Amniotic stem cell (primary cell): Measurements from ENCODE around the gene CPD.

ENCODE experiments used
- DNase-seq: peaks from one replicate; lab custom pipeline; 2025; lab: John Stamatoyannopoulos, UW

Gene CPD

GRCh38 chr17:30354701-30355100 lies 24.0 kb upstream of the CPD start:
- DNase-seq, result no peak

GRCh38 chr17:30357476-30357875 lies 21.3 kb upstream of the CPD start:
- no peak for DNase-seq

GRCh38 chr17:30358055-30358760 lies 20.5 kb upstream of the CPD start:
- no peak for DNase-seq

GRCh38 chr17:30360086-30360808 lies 18.5 kb upstream of the CPD start:
- DNase-seq, result no peak

GRCh38 chr17:30361766-30362279 lies 16.9 kb upstream of the CPD start:
- no peak for DNase-seq

GRCh38 chr17:30363715-30364202 lies 15.0 kb upstream of the CPD start:
- DNase-seq, result no peak

- no peak for DNase-seq
Observed at GRCh38 chr17:30366536-30366935, 12.2 kb upstream of the CPD start.

GRCh38 chr17:30368912-30369720 lies 9.6 kb upstream of the CPD start:
- DNase-seq, result no peak

GRCh38 chr17:30369995-30370394 lies 8.7 kb upstream of the CPD start:
- DNase-seq, result no peak

- DNase-seq, result no peak
Observed at GRCh38 chr17:30372755-30373154, 6.0 kb upstream of the CPD start.

- no peak for DNase-seq
Observed at GRCh38 chr17:30375661-30376060, 3.1 kb upstream of the CPD start.

- peak; percentile 53 for DNase-seq
Observed at GRCh38 chr17:30376621-30377452, 1.9 kb upstream of the CPD start.

- DNase-seq, result no peak
Observed at GRCh38 chr17:30377574-30378240, 1.0 kb upstream of the CPD start.

- DNase-seq, result no peak
Observed at GRCh38 chr17:30378241-30378824, 394 bp upstream of the CPD start.

- no peak for DNase-seq
Observed at GRCh38 chr17:30379303-30379902, 676 bp downstream of the CPD start.

- DNase-seq, result no peak
Observed at GRCh38 chr17:30379903-30380381, 1.2 kb downstream of the CPD start.

- DNase-seq, result no peak
Observed at GRCh38 chr17:30380643-30381339, 2.1 kb downstream of the CPD start.

- DNase-seq, result no peak
Observed at GRCh38 chr17:30381340-30381659, 2.6 kb downstream of the CPD start.

GRCh38 chr17:30382345-30382744 lies 3.6 kb downstream of the CPD start:
- DNase-seq, result no peak
